GM12891 (cell line): Measurements from ENCODE around the gene P4HB.

ENCODE experiments used
- DNase-seq: peaks from one replicate; pipeline ENCODE4 v3.0.0; 2011; ENCODE audit warnings: low spot score; ENCODE audit not compliant: insufficient read length
- FAIRE-seq: peaks from 2 replicates; lab custom pipeline; 2011; peaks lifted over from hg19 to GRCh38; lab: Jason Lieb, UNC
- PAX5 ChIP-seq: IDR thresholded peaks from 2 replicates; pipeline ENCODE4 v1.6.1; 2011; ENCODE audit warnings: low read length, moderate library complexity, mild to moderate bottlenecking; ENCODE audit not compliant: insufficient read depth, severe bottlenecking
- POLR2A ChIP-seq: IDR thresholded peaks from 2 replicates; pipeline ENCODE4 v1.6.1; 2011; ENCODE audit warnings: low read depth, low read length, control low read depth
- POLR2AphosphoS5 ChIP-seq: IDR thresholded peaks from 2 replicates; pipeline ENCODE4 v1.6.1; 2011; ENCODE audit warnings: low read depth, low read length, control low read depth
- POU2F2 ChIP-seq: IDR thresholded peaks from 2 replicates; pipeline ENCODE4 v1.6.1; 2011; ENCODE audit warnings: low read depth, mild to moderate bottlenecking, control low read depth, low read length, moderate library complexity
- SPI1 ChIP-seq: IDR thresholded peaks from 2 replicates; pipeline ENCODE4 v1.6.1; 2011; ENCODE audit warnings: low read depth, low read length, control low read depth
- TAF1 ChIP-seq: IDR thresholded peaks from 2 replicates; pipeline ENCODE4 v1.6.1; 2011; ENCODE audit warnings: low read depth, low read length, control low read depth

The P4HB gene

DNA sequence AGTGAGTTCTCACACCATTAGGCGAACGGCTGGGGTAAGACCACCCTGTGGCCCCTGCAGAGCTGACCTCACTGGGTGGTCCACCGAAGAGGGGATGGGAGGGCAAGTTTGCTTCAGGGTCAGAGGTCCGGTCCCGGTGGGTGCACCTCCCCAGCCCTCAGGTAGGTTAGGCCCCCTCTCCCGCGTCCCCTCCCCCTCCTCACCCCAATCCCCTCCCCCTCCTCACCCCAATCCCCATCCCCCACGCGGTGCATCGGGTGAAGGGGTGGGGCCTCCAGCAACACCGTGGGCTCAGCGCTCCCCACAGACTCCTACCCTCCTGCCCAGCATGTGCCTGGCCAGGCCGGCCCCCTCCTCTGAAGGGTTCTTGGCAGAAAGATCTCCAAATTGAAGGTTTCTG lies 40.6 kb downstream of the P4HB start:
- no peak for TF ChIP-seq TAF1
- no peak for TF ChIP-seq POU2F2
- no peak for TF ChIP-seq PAX5
- TF ChIP-seq SPI1: no peak
- no peak for TF ChIP-seq POLR2A
- TF ChIP-seq POLR2AphosphoS5: no peak
- FAIRE-seq (no peak), DNase-seq (no peak)

DNA sequence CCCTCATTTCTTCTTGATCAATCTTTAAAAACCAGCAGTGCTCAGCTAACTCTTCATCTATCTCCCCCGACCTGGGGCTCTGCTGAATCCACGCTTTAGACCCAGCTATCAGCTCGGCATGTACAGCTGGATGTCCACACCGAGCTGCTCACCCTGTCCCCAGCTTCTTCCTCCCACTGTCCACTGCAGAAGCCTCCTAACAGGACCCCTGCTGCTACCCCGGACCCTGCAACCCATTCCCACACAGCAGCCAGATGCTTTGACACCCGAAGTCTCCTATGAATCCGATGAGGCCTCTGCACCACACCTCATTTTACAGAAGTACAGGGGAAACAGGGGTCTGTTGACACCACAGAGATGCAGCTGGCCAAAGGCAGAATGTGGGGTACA lies 42.6 kb downstream of the P4HB start:
- TF ChIP-seq SPI1 (no peak), POU2F2 (no peak)
- FAIRE-seq: no peak
- DNase-seq: no peak

DNA sequence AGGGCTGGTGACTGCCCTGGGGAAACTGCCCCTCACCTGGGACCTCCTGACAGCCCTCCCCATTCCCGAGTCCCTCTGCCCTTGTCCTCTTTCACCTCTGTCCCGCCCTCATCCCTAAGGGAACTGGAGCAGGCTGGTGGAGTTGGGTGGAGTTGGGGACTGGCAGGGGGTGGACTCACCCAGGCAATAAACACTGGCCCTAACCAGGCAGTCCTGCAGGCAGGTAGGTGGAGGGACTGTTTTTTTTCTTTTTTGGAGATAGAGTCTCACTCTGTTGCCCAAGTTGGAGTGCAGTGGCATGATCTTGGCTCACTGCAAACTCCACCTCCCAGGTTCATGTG lies 44.7 kb downstream of the P4HB start:
- DNase-seq: no peak
- FAIRE-seq: no peak
- TF ChIP-seq POU2F2 (no peak), TAF1 (no peak), PAX5 (no peak), POLR2AphosphoS5 (no peak), POLR2A (no peak), SPI1 (no peak)

DNA sequence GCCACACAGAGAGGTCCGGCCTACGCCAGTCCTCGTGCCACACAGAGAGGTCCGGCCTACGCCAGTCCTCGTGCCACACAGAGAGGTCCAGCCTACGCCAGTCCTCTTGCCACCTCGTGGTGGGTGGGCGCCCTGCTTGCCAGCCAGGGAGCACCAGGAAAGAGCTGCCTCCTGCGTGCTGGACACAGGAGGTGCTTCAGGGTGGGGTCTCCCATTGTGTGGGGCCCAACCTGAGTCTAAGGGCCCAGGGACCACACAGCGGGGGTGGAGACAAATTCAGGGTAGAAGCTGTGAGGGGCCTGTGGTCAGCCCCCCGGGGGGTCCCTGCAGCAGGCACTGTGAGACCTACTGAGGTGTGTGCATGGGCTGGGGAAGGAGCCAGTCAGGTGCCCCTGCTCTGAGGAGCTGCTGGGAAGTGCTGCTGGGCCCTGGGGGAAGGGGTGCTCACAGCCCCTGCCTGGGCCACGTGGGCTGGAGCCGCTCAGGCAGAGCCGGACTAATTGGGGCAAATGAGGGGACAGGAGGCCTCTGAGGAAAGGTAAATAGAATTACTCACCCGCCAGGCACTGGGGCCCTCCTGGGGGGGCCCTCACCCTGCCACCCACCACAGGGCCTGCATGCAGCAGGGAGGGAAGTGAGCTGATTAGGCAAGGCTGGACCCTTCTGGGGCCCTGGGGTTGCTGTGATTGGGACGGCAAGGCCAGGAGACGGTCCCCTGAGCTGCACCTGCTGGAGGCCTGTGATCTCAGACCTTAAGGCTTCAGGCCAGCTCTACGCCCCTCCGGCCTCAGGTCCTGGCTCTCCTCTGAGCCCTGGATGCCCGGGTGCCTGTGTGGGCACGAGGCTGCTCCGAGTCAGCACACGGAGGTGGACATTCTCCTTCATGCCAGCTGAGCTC lies 45.3 kb downstream of the P4HB start:
- no peak for TF ChIP-seq SPI1
- TF ChIP-seq POU2F2: no peak
- TF ChIP-seq POLR2A: no peak
- no peak for TF ChIP-seq POLR2AphosphoS5
- TF ChIP-seq TAF1: no peak
- no peak for TF ChIP-seq PAX5
- FAIRE-seq (no peak), DNase-seq (no peak)

DNA sequence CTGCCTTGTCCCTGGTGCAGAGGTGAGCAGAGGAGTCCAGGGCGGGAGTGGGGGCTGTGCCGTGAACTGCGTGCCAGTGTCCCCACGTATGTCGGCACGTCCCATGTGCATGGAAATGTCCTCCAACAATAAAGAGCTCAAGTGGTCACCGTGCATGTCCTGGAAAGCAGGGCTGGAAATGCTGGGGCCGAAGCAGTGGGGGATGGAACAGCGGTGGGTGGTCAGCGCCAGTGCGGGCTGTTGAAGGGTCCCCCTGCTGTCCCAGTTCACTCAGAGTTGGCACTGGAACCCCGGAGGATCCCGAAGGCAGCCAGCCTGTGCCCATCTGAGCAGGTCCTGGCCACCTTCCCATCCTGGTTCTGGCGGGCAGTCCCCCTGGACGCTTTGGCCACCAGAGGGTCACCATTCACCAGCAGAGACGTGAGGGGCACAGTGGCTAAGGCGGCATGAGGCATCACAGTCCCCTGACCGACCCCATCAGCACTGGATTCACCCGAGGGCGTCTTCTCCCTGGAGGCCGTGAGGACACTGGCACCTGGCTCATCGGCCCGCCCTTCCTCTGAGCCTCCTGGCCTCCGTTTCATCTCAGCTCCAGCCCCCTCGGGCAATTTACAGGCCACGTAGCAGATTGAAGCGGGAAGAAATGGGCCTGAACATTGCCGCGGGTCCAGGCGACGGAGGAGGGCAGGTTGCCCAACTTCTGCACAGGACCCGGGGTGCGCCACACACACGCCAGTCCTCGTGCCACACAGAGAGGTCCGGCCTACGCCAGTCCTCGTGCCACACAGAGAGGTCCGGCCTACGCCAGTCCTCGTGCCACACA lies 46.3 kb downstream of the P4HB start:
- TF ChIP-seq PAX5: no peak
- no peak for TF ChIP-seq POLR2A
- FAIRE-seq (no peak), DNase-seq (no peak)

DNA sequence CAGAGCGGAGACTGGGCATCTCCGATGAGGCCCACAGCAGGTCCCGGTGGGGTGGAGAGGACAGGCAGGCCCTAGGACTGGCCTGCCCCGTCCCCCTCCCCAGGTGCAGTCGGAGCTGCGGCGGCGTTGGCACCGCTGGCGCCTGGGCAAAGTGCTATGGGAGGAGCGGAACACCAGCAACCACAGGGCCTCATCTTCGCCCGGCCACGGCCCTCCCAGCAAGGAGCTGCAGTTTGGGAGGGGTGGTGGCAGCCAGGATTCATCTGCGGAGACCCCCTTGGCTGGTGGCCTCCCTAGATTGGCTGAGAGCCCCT lies 47.0 kb downstream of the P4HB start:
- DNase-seq: no peak
- no peak for FAIRE-seq
- no peak for TF ChIP-seq SPI1
- TF ChIP-seq POLR2A: no peak
- no peak for TF ChIP-seq TAF1
- TF ChIP-seq POLR2AphosphoS5: no peak
- no peak for TF ChIP-seq POU2F2
- TF ChIP-seq PAX5: no peak

DNA sequence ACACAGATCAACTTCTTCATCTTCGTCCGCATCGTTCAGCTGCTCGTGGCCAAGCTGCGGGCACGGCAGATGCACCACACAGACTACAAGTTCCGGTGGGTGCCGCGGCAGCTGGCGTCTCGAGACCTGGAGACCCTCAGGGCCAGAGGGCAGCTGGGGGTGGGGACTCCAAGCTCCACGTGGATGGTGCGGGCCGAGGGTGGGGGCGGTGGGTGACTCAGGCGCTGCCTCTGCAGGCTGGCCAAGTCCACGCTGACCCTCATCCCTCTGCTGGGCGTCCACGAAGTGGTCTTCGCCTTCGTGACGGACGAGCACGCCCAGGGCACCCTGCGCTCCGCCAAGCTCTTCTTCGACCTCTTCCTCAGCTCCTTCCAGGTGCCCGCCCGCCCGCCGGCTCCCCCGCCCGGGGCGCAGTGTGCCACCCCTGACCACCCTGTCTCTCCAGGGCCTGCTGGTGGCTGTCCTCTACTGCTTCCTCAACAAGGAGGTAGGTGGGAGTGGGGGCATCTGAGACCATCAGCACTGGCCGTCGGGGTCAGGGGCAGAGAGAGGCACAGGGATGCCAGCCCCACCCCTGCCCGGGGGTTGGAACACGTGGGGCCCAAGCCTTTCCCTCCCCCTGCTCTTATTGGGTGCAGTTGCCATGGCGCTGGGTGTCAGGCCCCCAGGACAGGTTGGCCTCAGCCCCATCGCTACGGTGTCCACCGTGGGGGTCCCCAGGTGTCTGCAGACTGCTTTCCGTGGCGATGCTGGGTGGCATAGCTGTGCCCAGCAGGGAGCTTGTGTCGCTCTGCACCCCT lies 47.6 kb downstream of the P4HB start:
- no peak for FAIRE-seq
- no peak for TF ChIP-seq POU2F2
- TF ChIP-seq POLR2A: no peak
- TF ChIP-seq SPI1: no peak
- no peak for TF ChIP-seq POLR2AphosphoS5
- TF ChIP-seq PAX5: no peak
- no peak for TF ChIP-seq TAF1
- DNase-seq: no peak

DNA sequence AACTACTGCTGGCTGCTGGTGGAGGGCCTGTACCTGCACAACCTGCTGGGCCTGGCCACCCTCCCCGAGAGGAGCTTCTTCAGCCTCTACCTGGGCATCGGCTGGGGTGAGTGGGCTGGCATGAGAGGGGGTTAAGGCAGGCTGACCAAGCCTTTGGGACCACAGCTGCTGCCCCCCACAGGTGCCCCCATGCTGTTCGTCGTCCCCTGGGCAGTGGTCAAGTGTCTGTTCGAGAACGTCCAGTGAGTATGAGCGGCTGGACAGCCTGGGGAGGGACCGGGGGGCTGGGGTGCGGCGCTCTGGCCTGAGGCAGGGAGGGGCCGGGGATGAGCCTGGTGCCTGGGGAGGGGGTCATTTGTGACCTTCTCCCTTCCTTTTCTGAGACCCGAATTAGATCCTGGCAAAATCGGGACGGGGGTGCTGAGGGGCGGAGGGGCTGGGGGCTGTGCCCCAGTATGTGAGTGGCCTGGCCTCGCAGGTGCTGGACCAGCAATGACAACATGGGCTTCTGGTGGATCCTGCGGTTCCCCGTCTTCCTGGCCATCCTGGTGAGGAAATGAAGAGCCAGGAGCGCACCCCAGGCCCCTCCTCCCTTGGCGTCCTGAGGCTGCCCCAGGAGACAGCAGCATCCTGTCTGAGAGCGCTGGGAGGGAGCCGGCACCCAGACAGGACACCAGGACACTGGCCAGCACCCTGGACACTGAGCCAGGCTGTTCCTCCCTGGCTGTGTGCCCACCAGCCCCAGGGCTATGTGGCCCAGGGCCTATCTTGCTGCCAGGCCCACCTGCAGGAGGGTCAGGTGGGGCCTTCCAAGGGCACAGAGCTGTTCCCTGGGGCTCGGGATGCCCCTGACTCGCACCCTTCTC lies 48.4 kb downstream of the P4HB start:
- DNase-seq: no peak
- TF ChIP-seq POLR2AphosphoS5 (no peak), SPI1 (no peak), POLR2A (no peak), TAF1 (no peak), PAX5 (no peak), POU2F2 (no peak)
- no peak for FAIRE-seq
